Measurements from ENCODE around the gene EMC10. TPM values are rescaled to one million over a fixed set of nuclear protein-coding genes. Genes with fewer than 3 reads are reported as not detected.
"Not testable (repeated sequence)": the region's sequence is repeated elsewhere in the genome, so short reads cannot be mapped to it uniquely, and the experiment has no call there.

Gene EMC10
- total RNA-seq, 2 experiments from 2014 or later: 80.0 to 80.3 TPM

GRCh38 chr19:50519006-50519575, 42.8 kb downstream of the EMC10 start:
- Histone ChIP-seq H3K4me3 (ENCODE audit: low read length) (no peak overlapping the region), H3K4me1 (ENCODE audit: insufficient read depth, low read length) (no peaks in the 10 kb centered on the region), H3K27ac (ENCODE audit: low read depth in 1 of 2, low read length in 2 of 2) (no peak overlapping the region), H3K36me3 (ENCODE audit: insufficient read depth, low read length) (no peaks in the 10 kb centered on the region), H3K9me3 (ENCODE audit: control insufficient read depth in 1 of 2, insufficient read depth in 1 of 2, low read length in 2 of 2) (peaks cover 0 to 17% of the 10 kb centered on the region in 2 experiments), H3K27me3 (ENCODE audit: control insufficient read depth in 1 of 2, insufficient read depth in 2 of 2, low read length in 2 of 2) (no peaks in the 10 kb centered on the region)
- Mint-ChIP-seq H3K4me3 (no peak overlapping the region), H3K36me3 (ENCODE audit: low read depth) (no peaks in the 10 kb centered on the region), H3K27ac (no peak overlapping the region), H3K9me3 (no peaks in the 10 kb centered on the region), H3K4me1 (ENCODE audit: low read depth) (no peaks in the 10 kb centered on the region), H3K27me3 (peaks cover 10% of the 10 kb centered on the region)
- intact Hi-C loops (cut with DNase I, micrococcal nuclease): no loop called here
- POLR2A ChIA-PET: no interaction called here
- CTCF ChIA-PET: no interaction called here
- TF ChIP-seq CTCF (IDR thresholded peaks at IDR 0.05): no peak
- no peak for ATAC-seq (ENCODE audit: poor library complexity)
- DNase-seq: no peak

- Mint-ChIP-seq H3K27ac (no peak overlapping the region), H3K27me3 (peaks cover 10% of the 10 kb centered on the region), H3K36me3 (ENCODE audit: low read depth) (no peaks in the 10 kb centered on the region), H3K9me3 (no peaks in the 10 kb centered on the region), H3K4me1 (ENCODE audit: low read depth) (no peaks in the 10 kb centered on the region), H3K4me3 (no peak overlapping the region)
- Histone ChIP-seq H3K9me3 (ENCODE audit: control insufficient read depth in 1 of 2, insufficient read depth in 1 of 2, low read length in 2 of 2) (peaks cover 0 to 10% of the 10 kb centered on the region in 2 experiments), H3K27me3 (ENCODE audit: control insufficient read depth in 1 of 2, insufficient read depth in 2 of 2, low read length in 2 of 2) (no peaks in the 10 kb centered on the region), H3K4me3 (ENCODE audit: low read length) (no peak overlapping the region), H3K27ac (ENCODE audit: low read depth in 1 of 2, low read length in 2 of 2) (no peak overlapping the region), H3K36me3 (ENCODE audit: insufficient read depth, low read length) (no peaks in the 10 kb centered on the region), H3K4me1 (ENCODE audit: insufficient read depth, low read length) (no peaks in the 10 kb centered on the region)
- ATAC-seq (ENCODE audit: poor library complexity) (no peak), DNase-seq (no peak)
- CTCF ChIA-PET: no interaction called here
- POLR2A ChIA-PET: no interaction called here
- intact Hi-C loops (cut with DNase I, micrococcal nuclease): no loop called here
- TF ChIP-seq CTCF (IDR thresholded peaks at IDR 0.05): no peak
These were observed 44.6 kb downstream of the EMC10 start for GRCh38 chr19:50520822-50521465.

- H3K27ac Mint-ChIP-seq: no peak overlapping the region
- POLR2A ChIA-PET: no interaction called here
- Histone ChIP-seq H3K9me3 (ENCODE audit: control insufficient read depth in 1 of 2, insufficient read depth in 1 of 2, low read length in 2 of 2) (peaks cover 0 to 10% of the 10 kb centered on the region in 2 experiments), H3K36me3 (ENCODE audit: insufficient read depth, low read length) (no peaks in the 10 kb centered on the region), H3K4me3 (ENCODE audit: low read length) (no peak overlapping the region), H3K4me1 (ENCODE audit: insufficient read depth, low read length) (no peaks in the 10 kb centered on the region), H3K27me3 (ENCODE audit: control insufficient read depth in 1 of 2, insufficient read depth in 2 of 2, low read length in 2 of 2) (no peaks in the 10 kb centered on the region), H3K27ac (ENCODE audit: low read depth in 1 of 2, low read length in 2 of 2) (no peak overlapping the region)
- no peak for ATAC-seq (ENCODE audit: poor library complexity)
- intact Hi-C loops (cut with DNase I, micrococcal nuclease): no loop called here
- no peak for DNase-seq
- no peaks in the 10 kb centered on the region for H3K4me1 Mint-ChIP-seq (ENCODE audit: low read depth)
- no peaks in the 10 kb centered on the region for H3K36me3 Mint-ChIP-seq (ENCODE audit: low read depth)
- no peaks in the 10 kb centered on the region for H3K9me3 Mint-ChIP-seq
- TF ChIP-seq CTCF (IDR thresholded peaks at IDR 0.05): no peak
- H3K27me3 Mint-ChIP-seq: peaks cover 7% of the 10 kb centered on the region
- CTCF ChIA-PET: no interaction called here
- H3K4me3 Mint-ChIP-seq: no peak overlapping the region
These were observed 46.6 kb downstream of the EMC10 start for GRCh38 chr19:50522881-50523280.

- CTCF ChIA-PET; H3K4me1 ChIP-seq (ENCODE audit: insufficient read depth, low read length); H3K27ac ChIP-seq (ENCODE audit: low read depth in 1 of 2, low read length in 2 of 2); POLR2A ChIA-PET; H3K4me1 Mint-ChIP-seq (ENCODE audit: low read depth); H3K4me3 ChIP-seq (ENCODE audit: low read length); H3K36me3 Mint-ChIP-seq (ENCODE audit: low read depth); ATAC-seq (ENCODE audit: poor library complexity); H3K27ac Mint-ChIP-seq; intact Hi-C loops (cut with DNase I, micrococcal nuclease); H3K36me3 ChIP-seq (ENCODE audit: insufficient read depth, low read length); H3K4me3 Mint-ChIP-seq; DNase-seq; H3K9me3 Mint-ChIP-seq: not testable (repeated sequence)
- H3K27me3 Mint-ChIP-seq: peaks cover 17% of the 10 kb centered on the region
- Histone ChIP-seq H3K9me3 (ENCODE audit: control insufficient read depth in 1 of 2, insufficient read depth in 1 of 2, low read length in 2 of 2) (peaks cover 7 to 25% of the 10 kb centered on the region in 2 experiments), H3K27me3 (ENCODE audit: control insufficient read depth in 1 of 2, insufficient read depth in 2 of 2, low read length in 2 of 2) (peaks cover 0 to 13% of the 10 kb centered on the region in 2 experiments)
These were observed 51.7 kb downstream of the EMC10 start for GRCh38 chr19:50528052-50528451.
